ENCODE measurements around the gene CLIC1.

CLIC1 gene

DNA sequence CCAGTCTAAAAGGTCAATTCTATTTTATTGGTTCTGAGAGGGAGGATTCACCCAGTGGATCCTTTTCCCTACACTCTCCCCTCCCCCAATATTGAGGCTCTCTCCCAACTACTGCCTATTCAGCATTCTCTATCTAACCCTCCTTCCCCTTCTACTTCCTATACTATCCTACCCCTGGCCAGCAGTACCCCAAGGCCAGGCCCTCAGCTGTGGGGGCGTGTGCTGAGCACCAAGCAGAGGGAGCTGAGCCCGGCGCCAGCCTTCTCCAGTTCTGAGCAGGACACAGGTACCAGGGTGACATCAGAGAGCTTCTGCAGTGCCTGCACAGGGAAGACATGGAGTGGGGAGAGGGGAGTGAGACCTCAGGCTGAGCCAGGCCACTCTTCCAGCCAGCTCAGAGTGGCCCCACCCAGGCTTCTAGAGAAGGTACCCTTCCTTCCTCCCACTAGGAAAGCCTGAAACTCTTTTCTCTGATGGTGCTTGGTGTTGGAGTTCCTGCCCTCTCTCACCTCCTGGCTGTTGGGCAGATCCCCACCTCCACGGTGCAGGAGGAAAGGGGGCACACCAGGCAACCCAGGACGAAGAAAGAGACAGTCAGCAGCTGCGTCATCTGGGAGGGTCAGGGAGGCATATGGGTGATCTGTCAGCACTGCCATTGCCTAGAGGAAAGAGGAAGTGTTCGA lies 9.2 kb downstream of the CLIC1 start:
- no peak for TF ChIP-seq CTCF (IDR thresholded peaks at IDR 0.05)

DNA sequence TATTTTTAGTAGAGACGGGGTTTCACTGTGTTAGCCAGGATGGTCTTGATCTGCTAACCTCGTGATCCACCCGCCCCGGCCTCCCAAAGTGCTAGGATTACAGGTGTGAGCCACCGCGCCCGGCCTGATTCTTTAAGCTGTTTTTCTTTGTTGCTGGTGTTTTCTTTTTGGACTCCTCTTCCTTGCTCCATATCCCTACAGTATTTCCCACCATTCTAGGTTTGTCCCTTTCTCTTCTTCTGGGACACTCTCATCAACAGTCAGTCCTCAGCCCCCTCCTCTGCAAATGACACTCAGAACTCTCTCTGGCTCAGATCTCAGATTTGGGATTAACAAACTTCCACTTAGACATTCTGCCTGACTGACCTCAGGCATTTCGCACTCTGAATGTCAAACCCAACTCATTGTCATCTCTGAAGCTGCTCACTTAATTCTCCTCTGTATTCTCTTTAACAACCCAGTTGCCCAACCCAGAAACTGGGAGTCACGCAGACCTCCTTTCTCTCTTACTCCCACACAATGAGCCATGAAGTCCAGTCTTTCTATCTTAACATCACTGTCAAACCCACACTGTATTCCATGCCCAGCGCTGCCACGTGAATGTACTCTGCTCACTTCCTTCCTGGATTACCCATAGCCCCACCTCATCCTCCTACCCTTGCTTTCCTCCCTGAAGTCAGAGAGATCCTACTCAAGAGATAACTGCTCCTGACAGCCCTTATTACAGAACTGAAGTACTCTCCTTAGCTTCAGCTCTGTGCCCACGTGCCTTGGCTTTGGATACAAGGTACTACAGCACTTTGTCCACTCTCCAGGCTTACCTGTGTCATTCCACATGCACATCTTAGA lies 10.6 kb downstream of the CLIC1 start:
- TF ChIP-seq CTCF (IDR thresholded peaks at IDR 0.05) = no peak

DNA sequence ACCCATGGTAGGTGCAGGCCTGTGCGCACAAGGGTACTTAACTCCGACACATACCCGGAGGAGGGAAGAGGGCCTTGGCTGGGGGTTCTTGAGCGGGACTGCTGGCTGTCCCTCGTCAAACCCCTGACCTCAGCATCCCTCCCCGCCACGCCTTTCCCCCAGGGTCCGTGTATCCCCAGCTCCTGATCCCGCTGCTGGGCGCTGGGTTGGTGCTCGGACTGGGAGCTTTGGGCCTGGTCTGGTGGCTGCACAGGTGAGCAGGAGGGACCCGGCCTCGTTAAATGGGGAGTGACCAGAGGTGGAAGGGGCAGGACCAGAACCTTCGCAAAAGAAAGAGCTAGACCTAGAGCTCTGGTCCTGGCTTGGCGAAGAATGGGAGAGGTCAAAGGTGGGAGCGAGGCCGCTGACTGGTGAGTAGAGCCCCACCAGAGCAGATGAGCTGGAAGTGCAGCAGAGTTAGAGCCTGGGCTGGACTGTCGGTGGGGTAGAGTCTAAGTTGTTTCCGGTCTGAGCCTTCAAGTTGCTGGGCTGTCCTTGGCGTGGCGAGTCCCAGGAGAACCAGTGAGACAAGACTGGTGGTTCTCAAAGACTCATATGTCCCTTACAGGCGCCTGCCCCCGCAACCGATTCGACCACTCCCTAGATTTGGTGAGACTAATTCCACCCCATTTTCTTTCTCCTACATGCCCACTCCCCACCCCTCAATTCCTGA lies 12.2 kb downstream of the CLIC1 start:
- TF ChIP-seq CTCF (IDR thresholded peaks at IDR 0.05) = no peak

- TF ChIP-seq CTCF (IDR thresholded peaks at IDR 0.05) = no peak
These were observed 12.9 kb downstream of the CLIC1 start, which contains the start of gene MPIG6B for GRCh38 chr6:31723245-31723979. Gene MPIG6B, plus strand, starts transcription at chr6:31723373. Its CDS starts 11 bp downstream, at chr6:31723384.

- no peak for TF ChIP-seq CTCF (IDR thresholded peaks at IDR 0.05)
These were observed 14.2 kb downstream of the CLIC1 start for GRCh38 chr6:31722173-31722572.

- no peak for TF ChIP-seq CTCF (IDR thresholded peaks at IDR 0.05)
These were observed 14.8 kb downstream of the CLIC1 start, which contains the start of gene LY6G6C for GRCh38 chr6:31721351-31722020. Gene LY6G6C, minus strand, starts transcription at chr6:31721746. Its CDS starts 67 bp downstream, at chr6:31721679.

Measured in LNCAP (cell line).